Spinal cord (tissue), 10 donors: ENCODE data around the gene GRAPL. TPM values are rescaled to one million over a fixed set of nuclear protein-coding genes. Genes with fewer than 3 reads are reported as not detected.
"Not testable (repeated sequence)": the region's sequence is repeated elsewhere in the genome, so short reads cannot be mapped to it uniquely, and the experiment has no call there.

Source experiments
- DNase-seq, 6 donors: peaks; one replicate each; pipeline versions ENCODE4 v3.0.0 to v3.0.0-alpha.2; 2013 to 2015; ENCODE audit warnings: low spot score in 6 of 6, low read depth in 4 of 6
- H3K27ac ChIP-seq: one replicate; pipeline ENCODE4 v1.5.1; 2013; ENCODE audit warnings: low read depth, low read length, control low read depth
- H3K27me3 ChIP-seq: one replicate; pipeline ENCODE4 v1.6.1; 2013; ENCODE audit warnings: low read length; ENCODE audit not compliant: control insufficient read depth, insufficient read depth
- H3K36me3 ChIP-seq: one replicate; pipeline ENCODE4 v1.6.1; 2013; ENCODE audit warnings: low read length; ENCODE audit not compliant: control insufficient read depth, insufficient read depth
- H3K4me1 ChIP-seq: one replicate; pipeline ENCODE4 v1.6.1; 2013; ENCODE audit warnings: low read length; ENCODE audit not compliant: control insufficient read depth, insufficient read depth
- H3K4me3 ChIP-seq: one replicate; pipeline ENCODE4 v1.5.1; 2013; ENCODE audit warnings: low read depth, low read length, control low read depth
- H3K9me3 ChIP-seq: one replicate; pipeline ENCODE4 v1.6.1; 2013; ENCODE audit warnings: low read length; ENCODE audit not compliant: control insufficient read depth, insufficient read depth
- WGBS: methylation state at CpG from one replicate; pipeline ENCODE4 v1.1.5; 2013; ENCODE audit warnings: missing lambda C conversion rate; ENCODE audit not compliant: insufficient coverage; 5-methylcytosine and 5-hydroxymethylcytosine counted together
- long read RNA-seq, 4 donors: transcript quantifications; one replicate each; lab custom pipeline, GENCODE V29; 2026
- polyA plus RNA-seq, 2 donors: library from polyadenylated mRNA; unstranded; fragments of 120-200 nt; gene quantifications; one replicate each; pipeline ENCODE4 v1.2.1, GENCODE V29; 2013; ENCODE audit not compliant: insufficient read length in 2 of 2
- total RNA-seq, 2 donors: library from RNA; depleted of rRNA in 1 of 2; stranded (reverse); fragments of 120-200 nt in 1 of 2; fragments of >200 nt in 1 of 2; gene quantifications; one replicate each; pipeline versions ENCODE4 v1.2.3 to v1.2.4, GENCODE V29; 2013 to 2014
- donor health status: healthy.

GRAPL gene
- total RNA-seq, result 1 to 10 TPM; 1.6 to 2.1 TPM
- polyA plus RNA-seq, result 1 to 10 TPM; 1.6 to 3.8 TPM
- long read RNA-seq, donor 1, result 0 reads
- long read RNA-seq, donor 2, partial matches to known transcripts, result 0 of 1 reads
- long read RNA-seq, donor 2, other reads (novel, unspliced or antisense), result 0 of 1 reads
- long read RNA-seq, donor 3, result 0 reads
- long read RNA-seq, donor 4, partial matches to known transcripts, result 0 of 10 reads
- long read RNA-seq, donor 4, other reads (novel, unspliced or antisense), result 10 of 10 reads

GRCh38 chr17:19127148-19127980 lies at the start of gene GRAPL:
Gene GRAPL (plus strand): TSS chr17:19127589. CDS start chr17:19127620, 31 bp downstream.
- not testable (repeated sequence) for H3K4me1 ChIP-seq

GRCh38 chr17:19088804-19089685 lies 38.3 kb upstream of the GRAPL start:
- not testable (repeated sequence) for H3K4me3 ChIP-seq, DNase-seq, H3K27me3 ChIP-seq, H3K4me1 ChIP-seq, H3K36me3 ChIP-seq, H3K27ac ChIP-seq, H3K9me3 ChIP-seq
- no CpG with 5 or more reads among the region's 77 CpGs for WGBS

More at GRCh38 chr17:19127148-19127980, at the start of gene GRAPL:
- H3K4me3 ChIP-seq, H3K27me3 ChIP-seq, H3K9me3 ChIP-seq, DNase-seq, H3K36me3 ChIP-seq, H3K27ac ChIP-seq: not testable (repeated sequence)
- no CpG with 5 or more reads among the region's 14 CpGs for WGBS

- H3K4me3 ChIP-seq, DNase-seq: not testable (repeated sequence)
- no CpG with 5 or more reads among the region's 13 CpGs for WGBS
Measured at GRCh38 chr17:19090058-19090772, 37.2 kb upstream of the GRAPL start.

DNA sequence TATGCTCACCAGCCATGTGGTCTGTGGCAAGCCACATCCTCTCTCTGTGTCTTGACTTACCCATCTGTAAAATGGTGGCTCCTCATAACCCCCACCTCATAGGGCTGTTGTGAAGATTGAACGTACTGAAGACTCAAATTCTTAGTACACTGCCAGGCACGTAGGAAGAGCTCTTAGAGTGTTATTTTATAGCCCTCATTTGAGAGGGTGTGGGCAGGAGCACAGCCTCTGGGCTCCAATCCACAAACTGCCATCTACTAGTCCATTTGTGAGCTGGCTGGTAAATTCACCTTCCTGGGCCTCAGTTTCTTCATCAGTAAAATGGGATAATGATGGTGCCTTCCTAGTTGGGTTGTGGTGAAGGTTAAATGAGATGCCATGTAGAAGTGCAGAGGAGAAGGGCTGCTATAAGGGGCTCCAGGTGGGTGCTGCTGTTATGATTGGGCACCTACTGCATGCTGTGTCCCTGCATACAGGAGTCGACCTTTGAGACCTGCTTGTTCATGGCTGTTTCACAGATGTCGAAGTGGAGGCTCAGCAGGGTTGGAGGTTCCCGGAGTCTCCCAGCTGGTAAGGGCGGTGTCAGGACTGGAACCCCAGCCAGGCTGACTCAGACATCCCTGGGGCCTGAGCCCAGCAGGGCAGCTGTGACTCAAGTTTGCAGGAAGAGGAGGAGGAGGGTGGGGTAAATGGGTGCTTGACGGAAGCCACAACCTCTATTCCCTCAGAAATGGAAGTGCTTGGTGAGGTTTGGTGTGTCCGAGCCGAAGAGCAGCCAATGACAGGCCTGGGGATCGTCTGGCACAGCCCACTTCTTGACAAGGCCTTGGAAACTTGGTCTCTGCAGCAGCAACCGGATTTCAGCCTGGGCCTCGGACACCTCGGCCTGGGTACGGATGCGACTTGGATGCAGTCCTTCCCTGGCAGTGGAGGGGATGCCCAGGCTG lies 34.4 kb upstream of the GRAPL start:
- H3K4me3 ChIP-seq, H3K4me1 ChIP-seq, H3K27me3 ChIP-seq, H3K36me3 ChIP-seq, H3K27ac ChIP-seq, DNase-seq, H3K9me3 ChIP-seq: not testable (repeated sequence)
- no CpG with 5 or more reads among the region's 15 CpGs for whole genome bisulfite sequencing

More at GRCh38 chr17:19090058-19090772, 37.2 kb upstream of the GRAPL start:
- H3K9me3 ChIP-seq, H3K36me3 ChIP-seq, H3K27me3 ChIP-seq, H3K27ac ChIP-seq, H3K4me1 ChIP-seq: not testable (repeated sequence)

GRCh38 chr17:19093684-19094438 lies 33.5 kb upstream of the GRAPL start:
- H3K27ac ChIP-seq, H3K9me3 ChIP-seq, H3K27me3 ChIP-seq, H3K4me3 ChIP-seq, H3K36me3 ChIP-seq, H3K4me1 ChIP-seq, DNase-seq: not testable (repeated sequence)
- WGBS, result 95% methylated on average over 2 of the region's 15 CpGs

DNA sequence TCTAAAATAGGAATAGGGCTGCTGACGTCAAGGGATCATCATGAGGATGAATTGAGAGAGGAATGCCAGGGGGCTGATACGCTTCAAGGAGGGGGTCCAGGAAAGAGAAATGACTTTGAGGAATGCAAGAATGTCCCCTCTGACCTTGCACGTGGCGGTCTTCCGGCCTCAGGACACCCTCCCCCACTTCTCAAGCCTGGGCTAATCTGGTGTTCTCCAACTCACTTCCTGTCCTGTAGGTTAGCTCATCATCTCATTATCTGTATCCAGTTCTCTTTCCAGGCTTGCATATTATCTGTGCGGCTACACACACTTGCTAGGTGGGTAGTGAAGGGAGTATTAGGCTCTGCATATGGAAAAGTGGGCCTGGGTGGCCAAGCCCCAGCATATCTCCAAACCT lies 18.9 kb upstream of the GRAPL start:
- H3K4me1 ChIP-seq, H3K9me3 ChIP-seq, H3K36me3 ChIP-seq, H3K27me3 ChIP-seq, DNase-seq, H3K27ac ChIP-seq, H3K4me3 ChIP-seq: not testable (repeated sequence)
- no CpG with 5 or more reads among the region's 6 CpGs for WGBS

DNA sequence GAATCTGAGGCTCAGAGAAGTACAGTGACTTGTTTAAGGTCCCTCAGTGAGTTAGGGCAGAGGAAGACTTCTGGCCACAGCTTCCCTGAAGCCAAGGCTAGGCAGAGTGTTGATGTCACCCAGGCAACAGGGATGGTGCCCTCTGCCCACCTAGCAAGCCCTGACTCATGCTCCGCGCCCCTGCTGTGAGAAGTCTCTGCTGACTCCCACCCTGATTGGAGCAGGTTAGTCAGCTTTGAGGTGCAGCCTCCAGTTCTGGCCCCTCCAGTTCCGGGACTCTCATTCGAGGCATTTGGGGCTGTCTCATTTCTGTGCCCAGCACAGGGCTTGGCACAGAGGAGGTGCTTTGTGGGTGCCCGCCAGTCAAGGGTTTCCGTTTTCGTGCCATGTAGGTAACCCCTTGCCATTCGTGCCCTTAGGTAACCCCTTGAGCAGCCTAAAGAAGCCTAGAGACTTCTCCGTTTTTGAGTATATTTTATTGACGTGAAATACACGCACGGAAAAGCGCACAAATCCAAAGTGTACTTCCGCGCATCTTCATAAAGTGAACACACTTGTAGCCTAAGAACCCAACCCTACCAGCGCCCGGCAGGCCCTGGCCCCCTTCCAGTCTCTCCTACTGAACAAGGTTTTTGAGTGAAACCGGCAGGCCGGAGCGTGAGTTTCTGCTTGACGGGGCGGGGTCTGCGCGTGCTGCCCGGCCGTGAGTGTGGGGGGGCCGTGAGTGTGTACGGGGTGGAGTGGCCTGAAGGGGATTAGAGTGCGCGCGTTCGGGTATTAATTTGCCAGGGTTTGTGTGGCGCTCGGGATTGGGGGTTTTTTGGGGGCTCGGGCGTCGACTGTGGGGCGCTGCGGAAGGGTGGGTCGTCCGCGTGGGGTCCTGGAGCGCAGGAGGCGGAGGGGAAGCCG lies 16.9 kb upstream of the GRAPL start:
- H3K9me3 ChIP-seq, DNase-seq, H3K27ac ChIP-seq, H3K4me3 ChIP-seq, H3K27me3 ChIP-seq, H3K36me3 ChIP-seq, H3K4me1 ChIP-seq: not testable (repeated sequence)
- WGBS, result no CpG with 5 or more reads among the region's 45 CpGs
